GM23338 (cell line): ENCODE measurements around the gene SPRR1A. TPM values are rescaled to one million over a fixed set of nuclear protein-coding genes. Genes with fewer than 3 reads are reported as not detected.

ENCODE experiments used
- ATAC-seq: fragments of 200-7000 bp; cut with Tn5 transposase; 3 replicates; pipeline ENCODE4 v1.9.1; 2020
- DNase-seq: peaks from one replicate; pipeline ENCODE4 v3.0.0-alpha.2; 2015; ENCODE audit warnings: low spot score
- H2AFZ ChIP-seq: fragments of 200-600 bp; sonication (generic); 2 replicates; pipeline ENCODE4 v1.8.0; 2016; ENCODE audit warnings: antibody characterized with exemption, mild to moderate bottlenecking, moderate library complexity
- H3F3A ChIP-seq: fragments of 200-600 bp; sonication (generic); replicated peaks from 2 replicates; pipeline ENCODE4 v1.8.0; 2017; ENCODE audit warnings: antibody characterized with exemption, mixed run types, low read depth
- H3K27ac ChIP-seq: fragments of 200-600 bp; sonication (generic); 2 replicates; pipeline ENCODE4 v1.6.1; 2016; ENCODE audit warnings: low read depth
- H3K27me3 ChIP-seq: fragments of 200-600 bp; sonication (generic); 2 replicates; pipeline ENCODE4 v1.8.0; 2016; ENCODE audit warnings: mild to moderate bottlenecking, mixed run types, moderate library complexity; ENCODE audit not compliant: insufficient read depth
- H3K36me3 ChIP-seq: fragments of 200-600 bp; sonication (generic); 2 replicates; pipeline ENCODE4 v1.8.0; 2016; ENCODE audit warnings: mild to moderate bottlenecking; ENCODE audit not compliant: insufficient read depth
- H3K4me1 ChIP-seq: fragments of 200-600 bp; sonication (generic); 2 replicates; pipeline ENCODE4 v1.8.0; 2016; ENCODE audit warnings: mild to moderate bottlenecking, moderate library complexity; ENCODE audit not compliant: insufficient read depth
- H3K4me2 ChIP-seq: fragments of 200-600 bp; sonication (generic); 2 replicates; pipeline ENCODE4 v1.7.1; 2017; ENCODE audit warnings: mixed run types
- H3K4me3 ChIP-seq: fragments of 200-600 bp; sonication (generic); 2 replicates; pipeline ENCODE4 v1.6.1; 2016; ENCODE audit warnings: mixed run types
- H3K79me2 ChIP-seq: fragments of 200-600 bp; sonication (generic); replicated peaks from 2 replicates; pipeline ENCODE4 v1.8.0; 2017; ENCODE audit warnings: mild to moderate bottlenecking; ENCODE audit not compliant: insufficient read depth
- H3K9me2 ChIP-seq: fragments of 200-600 bp; sonication (generic); 2 replicates; pipeline ENCODE4 v1.8.0; 2017; ENCODE audit not compliant: insufficient read depth
- H4K20me1 ChIP-seq: fragments of 200-600 bp; sonication (generic); replicated peaks from 2 replicates; pipeline ENCODE4 v1.8.0; 2017; ENCODE audit warnings: mild to moderate bottlenecking; ENCODE audit not compliant: insufficient read depth
- H3K27ac Mint-ChIP-seq: 2 replicates; pipeline ENCODE4 v1.8.0; 2020; ENCODE audit warnings: inconsistent platforms, mild to moderate bottlenecking, moderate library complexity, mixed read lengths
- H3K27me3 Mint-ChIP-seq: 3 replicates; pipeline ENCODE4 v1.8.0; 2022; ENCODE audit warnings: low read depth, mild to moderate bottlenecking, moderate library complexity, mixed read lengths, inconsistent platforms; ENCODE audit not compliant: insufficient read depth, poor library complexity
- H3K36me3 Mint-ChIP-seq: 3 replicates; pipeline ENCODE4 v1.8.0; 2021; ENCODE audit warnings: low read depth, mild to moderate bottlenecking, inconsistent platforms, moderate library complexity, mixed read lengths
- H3K4me1 Mint-ChIP-seq: 3 replicates; pipeline ENCODE4 v1.8.0; 2020; ENCODE audit warnings: mild to moderate bottlenecking, inconsistent platforms, mixed read lengths
- H3K4me3 Mint-ChIP-seq: 3 replicates; pipeline ENCODE4 v1.8.0; 2021; ENCODE audit warnings: moderate library complexity, mild to moderate bottlenecking, inconsistent platforms, mixed read lengths
- H3K9me3 Mint-ChIP-seq: 3 replicates; pipeline ENCODE4 v1.8.0; 2020; ENCODE audit warnings: moderate library complexity, mild to moderate bottlenecking, inconsistent platforms, mixed read lengths
- CREB1 ChIP-seq: fragments of 250-450 bp; sonication (Bioruptor Pico); IDR thresholded peaks from 2 replicates; pipeline ENCODE4 v1.5.0; 2020; ENCODE audit warnings: low read depth, mild to moderate bottlenecking, moderate library complexity
- ETS1 ChIP-seq: IDR thresholded peaks from 2 replicates; pipeline ENCODE4 v1.6.1; 2016; ENCODE audit warnings: antibody characterized with exemption
- EZH2phosphoT487 ChIP-seq: fragments of 200-600 bp; sonication (generic); IDR thresholded peaks from one replicate; pipeline ENCODE4 v1.8.1; 2018; ENCODE audit warnings: antibody characterized with exemption; ENCODE audit not compliant: unreplicated experiment
- JUNB ChIP-seq: IDR thresholded peaks from one replicate; pipeline ENCODE4 v1.6.1; 2016; ENCODE audit warnings: antibody characterized with exemption; ENCODE audit not compliant: unreplicated experiment
- NANOG ChIP-seq: IDR thresholded peaks from 2 replicates; pipeline ENCODE4 v1.6.1; 2016; ENCODE audit warnings: antibody characterized with exemption, borderline replicate concordance
- POLR2AphosphoS5 ChIP-seq: IDR thresholded peaks from 2 replicates; pipeline ENCODE4 v1.6.1; 2016; ENCODE audit warnings: antibody characterized with exemption, low read depth
- REST ChIP-seq: IDR thresholded peaks from one replicate; pipeline ENCODE4 v1.6.1; 2018; ENCODE audit warnings: antibody characterized with exemption; ENCODE audit not compliant: unreplicated experiment
- STAT1 ChIP-seq: IDR thresholded peaks from one replicate; pipeline ENCODE4 v1.6.1; 2016; ENCODE audit warnings: antibody characterized with exemption; ENCODE audit not compliant: unreplicated experiment
- ZNF114 ChIP-seq: fragments of 250-450 bp; sonication (Bioruptor Pico); IDR thresholded peaks from 2 replicates; pipeline ENCODE4 v1.5.0; 2020; ENCODE audit warnings: mild to moderate bottlenecking, moderate library complexity
- ZNF331 ChIP-seq: fragments of 250-450 bp; sonication (Bioruptor Pico); IDR thresholded peaks from 2 replicates; pipeline ENCODE4 v1.5.0; 2020; ENCODE audit warnings: low read depth, mild to moderate bottlenecking, moderate library complexity
- polyA plus RNA-seq: library from polyadenylated mRNA; unstranded; fragments of >200 nt; fragmentation: Nextera tagmentation; extraction: Ambion mirVana; gene quantifications from 2 replicates; pipeline ENCODE4 v1.2.1, GENCODE V29; 2016
- total RNA-seq: library from RNA; depleted of rRNA; stranded (reverse); fragments of >200 nt; shearing (Covaris generic); gene quantifications from 2 replicates; pipeline ENCODE4 v1.2.3, GENCODE V29; 2014
- TF ChIP-seq, protein P1 (sequence below), 2 experiments: fragments of 200-600 bp in 1 of 2; sonication (generic) in 1 of 2; conservative IDR thresholded peaks; 2 replicates each; pipeline versions ENCODE4 v1.5.1 to v1.6.1; 2016 to 2017; ENCODE audit warnings: antibody characterized with exemption in 2 of 2, low read depth in 2 of 2, mild to moderate bottlenecking in 2 of 2, moderate library complexity in 1 of 2

The SPRR1A gene
- total and polyA plus RNA-seq, 2 experiments from 2014 or later: not detected

DNA sequence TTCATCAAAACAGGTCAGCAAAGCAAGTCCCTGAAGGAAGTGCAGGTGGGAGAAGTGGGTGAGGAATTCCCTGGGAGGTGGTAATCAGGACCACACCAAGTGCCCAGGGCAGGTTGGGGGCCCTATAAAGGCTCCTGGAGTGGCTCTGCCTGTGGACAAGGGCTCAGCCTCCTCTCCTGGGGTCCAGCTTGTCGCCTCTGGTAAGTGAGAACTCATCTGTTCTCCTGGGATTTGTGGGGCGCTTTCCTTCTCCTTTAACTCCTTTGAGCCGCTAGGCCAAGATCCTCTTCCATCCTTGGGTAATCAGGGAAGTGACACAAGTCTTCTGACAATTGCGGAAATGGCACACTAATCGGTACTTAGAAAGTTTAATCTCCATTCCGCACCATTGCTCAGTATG is 13.4 kb upstream of the SPRR1A start, which contains the start of gene SPRR4 (continued):
- TF ChIP-seq ETS1 (no peak), NANOG (no peak), POLR2AphosphoS5 (no peak), ZNF114 (CRISPR knock-in tag) (no peak)
- TF ChIP-seq, protein P1, sequence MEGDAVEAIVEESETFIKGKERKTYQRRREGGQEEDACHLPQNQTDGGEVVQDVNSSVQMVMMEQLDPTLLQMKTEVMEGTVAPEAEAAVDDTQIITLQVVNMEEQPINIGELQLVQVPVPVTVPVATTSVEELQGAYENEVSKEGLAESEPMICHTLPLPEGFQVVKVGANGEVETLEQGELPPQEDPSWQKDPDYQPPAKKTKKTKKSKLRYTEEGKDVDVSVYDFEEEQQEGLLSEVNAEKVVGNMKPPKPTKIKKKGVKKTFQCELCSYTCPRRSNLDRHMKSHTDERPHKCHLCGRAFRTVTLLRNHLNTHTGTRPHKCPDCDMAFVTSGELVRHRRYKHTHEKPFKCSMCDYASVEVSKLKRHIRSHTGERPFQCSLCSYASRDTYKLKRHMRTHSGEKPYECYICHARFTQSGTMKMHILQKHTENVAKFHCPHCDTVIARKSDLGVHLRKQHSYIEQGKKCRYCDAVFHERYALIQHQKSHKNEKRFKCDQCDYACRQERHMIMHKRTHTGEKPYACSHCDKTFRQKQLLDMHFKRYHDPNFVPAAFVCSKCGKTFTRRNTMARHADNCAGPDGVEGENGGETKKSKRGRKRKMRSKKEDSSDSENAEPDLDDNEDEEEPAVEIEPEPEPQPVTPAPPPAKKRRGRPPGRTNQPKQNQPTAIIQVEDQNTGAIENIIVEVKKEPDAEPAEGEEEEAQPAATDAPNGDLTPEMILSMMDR (conservative IDR thresholded peaks at IDR 0.05; ENCODE audit: low read depth in 2 of 2): no peak

DNA sequence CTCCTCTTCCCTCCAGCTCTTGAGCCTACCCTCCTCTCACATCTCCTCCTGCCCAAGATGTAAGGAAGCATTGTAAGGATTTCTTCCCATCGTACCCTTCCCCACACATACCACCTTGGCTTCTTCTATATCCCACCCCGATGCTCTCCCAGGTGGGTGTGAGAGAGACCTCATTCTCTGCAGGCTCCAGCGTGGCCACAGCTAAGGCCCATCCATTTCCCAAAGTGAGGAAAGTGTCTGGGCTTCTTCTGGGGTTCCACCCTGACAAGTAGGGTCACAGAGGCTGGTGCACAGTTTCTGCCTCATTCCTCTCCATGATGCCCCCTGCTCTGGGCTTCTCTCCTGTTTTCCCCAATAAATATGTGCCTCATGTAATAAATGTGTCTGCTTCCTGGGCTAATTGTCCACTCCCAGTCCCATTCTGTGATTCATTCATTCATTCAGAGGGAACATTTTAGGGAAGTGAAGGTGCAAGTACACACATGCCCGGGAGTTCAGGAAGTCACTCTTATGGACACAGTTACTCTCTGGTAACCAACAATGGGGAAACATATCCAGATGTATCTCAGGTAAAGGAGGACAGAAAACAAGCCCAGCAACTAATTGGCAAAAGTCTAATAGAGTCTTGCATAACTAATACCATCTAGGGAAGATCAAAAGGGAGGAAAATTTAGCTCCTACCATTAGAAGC is 11.5 kb upstream of the SPRR1A start:
- Mint-ChIP-seq H3K4me1 (no peaks in the 10 kb centered on the region), H3K4me3 (no peak overlapping the region)

More for the DNA sequence above, 11.5 kb upstream of the SPRR1A start:
- H3K36me3 ChIP-seq: no peaks in the 10 kb centered on the region
- Mint-ChIP-seq H3K27ac (no peak overlapping the region), H3K36me3 (no peaks in the 10 kb centered on the region), H3K9me3 (no peaks in the 10 kb centered on the region), H3K27me3 (peaks cover 9% of the 10 kb centered on the region)
- TF ChIP-seq REST (no peak), STAT1 (no peak), CREB1 (CRISPR knock-in tag) (no peak), EZH2phosphoT487 (no peak), ZNF331 (no peak), JUNB (no peak), POLR2AphosphoS5 (no peak)
- H3K4me1 ChIP-seq: no peaks in the 10 kb centered on the region
- DNase-seq (no peak), ATAC-seq (no peak)
- no peak overlapping the region for H3K4me2 ChIP-seq
- peaks cover 8% of the 10 kb centered on the region for H3K9me2 ChIP-seq
- no peak overlapping the region for H3K27ac ChIP-seq
- H2AFZ ChIP-seq: no peak overlapping the region
- no peaks in the 10 kb centered on the region for H4K20me1 ChIP-seq
- no peaks in the 10 kb centered on the region for H3F3A ChIP-seq
- H3K4me3 ChIP-seq: no peak overlapping the region
- no peaks in the 10 kb centered on the region for H3K79me2 ChIP-seq
- H3K27me3 ChIP-seq: no peaks in the 10 kb centered on the region
